ENCODE measurements around the gene SPSB4.

Gene SPSB4

GRCh38 chr3:141065841-141066805 lies 15.0 kb downstream of the SPSB4 start:
- peaks cover 25% of the 10 kb centered on the region for H3K4me1 ChIP-seq (ENCODE audit: control insufficient read depth, insufficient read depth, low read length, poor library complexity, severe bottlenecking)
- H3K36me3 ChIP-seq (ENCODE audit: control insufficient read depth, insufficient read depth, low read length): peaks cover 14% of the 10 kb centered on the region
- no peaks in the 10 kb centered on the region for H3K9me3 ChIP-seq (ENCODE audit: control insufficient read depth, low read length)
- no peak overlapping the region for H3K4me3 ChIP-seq (ENCODE audit: extremely low read depth, insufficient read depth, low read length, poor library complexity, severe bottlenecking)
- no peak overlapping the region for H3K27ac ChIP-seq (ENCODE audit: low read depth, low read length, severe bottlenecking)
- 95 to 97% methylated on average over 71 to 79 of the region's 81 CpGs for WGBS, 2 experiments (ENCODE audit: insufficient coverage in 2 of 2)

- Histone ChIP-seq H3K4me1 (ENCODE audit: control insufficient read depth, insufficient read depth, low read length, poor library complexity, severe bottlenecking) (peaks cover 31% of the 10 kb centered on the region), H3K27ac (ENCODE audit: low read depth, low read length, severe bottlenecking) (no peak overlapping the region), H3K9me3 (ENCODE audit: control insufficient read depth, low read length) (no peaks in the 10 kb centered on the region), H3K4me3 (ENCODE audit: extremely low read depth, insufficient read depth, low read length, poor library complexity, severe bottlenecking) (no peak overlapping the region), H3K36me3 (ENCODE audit: control insufficient read depth, insufficient read depth, low read length) (peaks cover 14% of the 10 kb centered on the region)
- WGBS, 2 experiments (ENCODE audit: insufficient coverage in 2 of 2): 86 to 92% methylated on average over 5 to 6 of the region's 8 CpGs
These were observed 16.2 kb downstream of the SPSB4 start for GRCh38 chr3:141067206-141067974.

GRCh38 chr3:141070229-141070628 lies 19.1 kb downstream of the SPSB4 start:
- Histone ChIP-seq H3K36me3 (ENCODE audit: control insufficient read depth, insufficient read depth, low read length) (peaks cover 14% of the 10 kb centered on the region), H3K27ac (ENCODE audit: low read depth, low read length, severe bottlenecking) (no peak overlapping the region), H3K4me1 (ENCODE audit: control insufficient read depth, insufficient read depth, low read length, poor library complexity, severe bottlenecking) (peaks cover 37% of the 10 kb centered on the region), H3K9me3 (ENCODE audit: control insufficient read depth, low read length) (no peaks in the 10 kb centered on the region), H3K4me3 (ENCODE audit: extremely low read depth, insufficient read depth, low read length, poor library complexity, severe bottlenecking) (no peak overlapping the region)
- 60% methylated on average over 1 of the region's 1 CpG; no CpG with 5 or more reads in 1 of the 2 experiments for WGBS, 2 experiments (ENCODE audit: insufficient coverage in 2 of 2)

GRCh38 chr3:141070727-141071357 lies 19.7 kb downstream of the SPSB4 start:
- H3K27ac ChIP-seq (ENCODE audit: low read depth, low read length, severe bottlenecking): peak overlapping the region; percentile 82

GRCh38 chr3:141071681-141072260 lies 20.6 kb downstream of the SPSB4 start:
- peaks cover 53% of the 10 kb centered on the region for H3K4me1 ChIP-seq (ENCODE audit: control insufficient read depth, insufficient read depth, low read length, poor library complexity, severe bottlenecking)
- no peaks in the 10 kb centered on the region for H3K9me3 ChIP-seq (ENCODE audit: control insufficient read depth, low read length)
- peaks cover 5% of the 10 kb centered on the region for H3K36me3 ChIP-seq (ENCODE audit: control insufficient read depth, insufficient read depth, low read length)
- WGBS, 2 experiments (ENCODE audit: insufficient coverage in 2 of 2): 62 to 67% methylated on average over 7 to 12 of the region's 12 CpGs
- H3K4me3 ChIP-seq (ENCODE audit: extremely low read depth, insufficient read depth, low read length, poor library complexity, severe bottlenecking): no peak overlapping the region
- peak overlapping the region; percentile 82 for H3K27ac ChIP-seq (ENCODE audit: low read depth, low read length, severe bottlenecking)

More at GRCh38 chr3:141070727-141071357, 19.7 kb downstream of the SPSB4 start:
- Histone ChIP-seq H3K36me3 (ENCODE audit: control insufficient read depth, insufficient read depth, low read length) (peaks cover 14% of the 10 kb centered on the region), H3K4me3 (ENCODE audit: extremely low read depth, insufficient read depth, low read length, poor library complexity, severe bottlenecking) (no peak overlapping the region), H3K9me3 (ENCODE audit: control insufficient read depth, low read length) (no peaks in the 10 kb centered on the region), H3K4me1 (ENCODE audit: control insufficient read depth, insufficient read depth, low read length, poor library complexity, severe bottlenecking) (peaks cover 44% of the 10 kb centered on the region)
- WGBS, 2 experiments (ENCODE audit: insufficient coverage in 2 of 2): 9 to 13% methylated on average over 8 to 11 of the region's 13 CpGs

- Histone ChIP-seq H3K9me3 (ENCODE audit: control insufficient read depth, low read length) (no peaks in the 10 kb centered on the region), H3K4me3 (ENCODE audit: extremely low read depth, insufficient read depth, low read length, poor library complexity, severe bottlenecking) (no peak overlapping the region), H3K27ac (ENCODE audit: low read depth, low read length, severe bottlenecking) (no peak overlapping the region), H3K4me1 (ENCODE audit: control insufficient read depth, insufficient read depth, low read length, poor library complexity, severe bottlenecking) (peaks cover 64% of the 10 kb centered on the region), H3K36me3 (ENCODE audit: control insufficient read depth, insufficient read depth, low read length) (no peaks in the 10 kb centered on the region)
- WGBS, 2 experiments (ENCODE audit: insufficient coverage in 2 of 2): 83 to 100% methylated on average over 1 to 4 of the region's 5 CpGs
These were observed 21.8 kb downstream of the SPSB4 start for GRCh38 chr3:141072950-141073349.

- Histone ChIP-seq H3K4me3 (ENCODE audit: extremely low read depth, insufficient read depth, low read length, poor library complexity, severe bottlenecking) (no peak overlapping the region), H3K36me3 (ENCODE audit: control insufficient read depth, insufficient read depth, low read length) (no peaks in the 10 kb centered on the region), H3K9me3 (ENCODE audit: control insufficient read depth, low read length) (no peaks in the 10 kb centered on the region), H3K27ac (ENCODE audit: low read depth, low read length, severe bottlenecking) (no peak overlapping the region), H3K4me1 (ENCODE audit: control insufficient read depth, insufficient read depth, low read length, poor library complexity, severe bottlenecking) (peaks cover 70% of the 10 kb centered on the region)
- WGBS, 2 experiments (ENCODE audit: insufficient coverage in 2 of 2): 33 to 60% methylated on average over 1 to 2 of the region's 2 CpGs
These were observed 22.4 kb downstream of the SPSB4 start for GRCh38 chr3:141073580-141073979.

- Histone ChIP-seq H3K4me1 (ENCODE audit: control insufficient read depth, insufficient read depth, low read length, poor library complexity, severe bottlenecking) (peaks cover 72% of the 10 kb centered on the region), H3K36me3 (ENCODE audit: control insufficient read depth, insufficient read depth, low read length) (no peaks in the 10 kb centered on the region), H3K27ac (ENCODE audit: low read depth, low read length, severe bottlenecking) (no peak overlapping the region), H3K9me3 (ENCODE audit: control insufficient read depth, low read length) (no peaks in the 10 kb centered on the region), H3K4me3 (ENCODE audit: extremely low read depth, insufficient read depth, low read length, poor library complexity, severe bottlenecking) (no peak overlapping the region)
- WGBS, 2 experiments (ENCODE audit: insufficient coverage in 2 of 2): 33 to 40% methylated on average over 8 to 9 of the region's 9 CpGs
These were observed 23.4 kb downstream of the SPSB4 start for GRCh38 chr3:141074529-141074928.

- 82 to 83% methylated on average over 9 to 10 of the region's 12 CpGs for WGBS, 2 experiments (ENCODE audit: insufficient coverage in 2 of 2)
- H3K4me1 ChIP-seq (ENCODE audit: control insufficient read depth, insufficient read depth, low read length, poor library complexity, severe bottlenecking): peaks cover 72% of the 10 kb centered on the region
These were observed 25.1 kb downstream of the SPSB4 start for GRCh38 chr3:141076036-141076773.

More at GRCh38 chr3:141076036-141076773, 25.1 kb downstream of the SPSB4 start:
- no peaks in the 10 kb centered on the region for H3K9me3 ChIP-seq (ENCODE audit: control insufficient read depth, low read length)
- H3K4me3 ChIP-seq (ENCODE audit: extremely low read depth, insufficient read depth, low read length, poor library complexity, severe bottlenecking): no peak overlapping the region
- no peaks in the 10 kb centered on the region for H3K36me3 ChIP-seq (ENCODE audit: control insufficient read depth, insufficient read depth, low read length)
- H3K27ac ChIP-seq (ENCODE audit: low read depth, low read length, severe bottlenecking): peak overlapping the region; percentile 89
